AG09309 (cell line): Measurements from ENCODE around the gene DDX24.

ENCODE experiments used
- DNase-seq: peaks from one replicate; pipeline ENCODE4 v3.0.0-alpha.2; 2010; ENCODE audit warnings: low read depth
- H3K4me3 ChIP-seq: 2 replicates; pipeline ENCODE4 v1.5.1; 2011; ENCODE audit warnings: mild to moderate bottlenecking, low read depth, low read length, moderate library complexity; ENCODE audit not compliant: control insufficient read depth
- TF ChIP-seq, protein P1 (sequence below): IDR thresholded peaks from 2 replicates; pipeline ENCODE4 v1.5.1; 2011; ENCODE audit warnings: mild to moderate bottlenecking, low read depth, low read length, inconsistent platforms; ENCODE audit not compliant: insufficient read depth, control insufficient read depth; ENCODE audit errors: missing control alignments

Gene DDX24

DNA sequence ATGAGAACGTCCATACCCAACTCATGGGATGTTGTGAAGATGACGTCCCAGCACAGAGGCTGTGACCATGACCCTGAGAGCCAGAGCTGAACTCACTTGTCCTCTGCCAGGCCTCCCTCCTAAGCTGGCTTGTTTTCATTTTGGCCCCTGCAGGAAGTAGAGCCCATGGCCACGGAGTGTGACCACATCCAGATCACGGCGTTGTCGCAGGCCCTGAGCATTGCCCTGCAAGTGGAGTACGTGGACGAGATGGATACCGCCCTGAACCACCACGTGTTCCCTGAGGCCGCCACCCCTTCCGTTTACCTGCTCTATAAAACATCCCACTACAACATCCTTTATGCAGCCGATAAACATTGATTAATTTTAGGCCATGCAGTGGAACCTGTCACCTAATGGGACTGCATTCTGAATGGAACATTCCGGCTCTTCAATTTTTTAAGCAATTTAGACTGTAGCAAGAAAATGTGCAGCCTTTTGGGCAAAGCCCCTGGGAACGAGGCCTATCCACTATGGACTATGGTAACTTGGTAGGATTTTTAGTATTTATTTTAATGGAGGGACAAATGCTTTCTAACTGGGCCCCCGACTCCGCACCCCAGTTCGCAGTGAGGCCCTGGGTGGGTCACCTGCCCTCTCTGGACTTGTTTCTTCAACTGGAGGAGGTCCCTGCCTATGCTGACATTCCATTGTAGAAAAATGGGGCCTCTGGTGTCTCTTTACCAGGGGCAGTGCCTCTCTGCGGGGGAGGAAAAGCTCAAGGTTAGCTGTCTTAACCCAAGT lies 35.2 kb downstream of the DDX24 start:
- H3K4me3 ChIP-seq: no peak overlapping the region
- DNase-seq: no peak
- TF ChIP-seq, protein P1, sequence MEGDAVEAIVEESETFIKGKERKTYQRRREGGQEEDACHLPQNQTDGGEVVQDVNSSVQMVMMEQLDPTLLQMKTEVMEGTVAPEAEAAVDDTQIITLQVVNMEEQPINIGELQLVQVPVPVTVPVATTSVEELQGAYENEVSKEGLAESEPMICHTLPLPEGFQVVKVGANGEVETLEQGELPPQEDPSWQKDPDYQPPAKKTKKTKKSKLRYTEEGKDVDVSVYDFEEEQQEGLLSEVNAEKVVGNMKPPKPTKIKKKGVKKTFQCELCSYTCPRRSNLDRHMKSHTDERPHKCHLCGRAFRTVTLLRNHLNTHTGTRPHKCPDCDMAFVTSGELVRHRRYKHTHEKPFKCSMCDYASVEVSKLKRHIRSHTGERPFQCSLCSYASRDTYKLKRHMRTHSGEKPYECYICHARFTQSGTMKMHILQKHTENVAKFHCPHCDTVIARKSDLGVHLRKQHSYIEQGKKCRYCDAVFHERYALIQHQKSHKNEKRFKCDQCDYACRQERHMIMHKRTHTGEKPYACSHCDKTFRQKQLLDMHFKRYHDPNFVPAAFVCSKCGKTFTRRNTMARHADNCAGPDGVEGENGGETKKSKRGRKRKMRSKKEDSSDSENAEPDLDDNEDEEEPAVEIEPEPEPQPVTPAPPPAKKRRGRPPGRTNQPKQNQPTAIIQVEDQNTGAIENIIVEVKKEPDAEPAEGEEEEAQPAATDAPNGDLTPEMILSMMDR: no peak

DNA sequence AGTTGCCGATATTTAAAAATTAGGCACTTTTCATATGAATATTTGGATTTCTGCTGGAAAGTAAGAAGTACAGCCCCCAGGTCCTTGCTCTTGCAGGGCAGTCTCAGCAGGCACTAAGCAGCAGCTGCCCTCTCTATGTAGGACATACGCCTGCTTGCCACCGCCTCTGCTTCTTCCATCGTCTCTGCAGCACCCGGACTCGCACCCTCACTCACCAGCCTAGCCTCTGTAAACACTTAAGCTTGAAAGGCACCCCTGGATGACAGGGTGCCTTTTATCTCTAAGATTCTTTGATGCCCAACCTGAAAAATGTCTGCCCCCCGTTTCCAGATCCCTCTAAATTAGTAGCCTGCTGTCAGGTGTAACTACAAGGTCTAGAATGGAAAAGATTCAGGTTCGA lies 35.9 kb downstream of the DDX24 start:
- no peak overlapping the region for H3K4me3 ChIP-seq
- TF ChIP-seq, protein P1: no peak
- DNase-seq: no peak

DNA sequence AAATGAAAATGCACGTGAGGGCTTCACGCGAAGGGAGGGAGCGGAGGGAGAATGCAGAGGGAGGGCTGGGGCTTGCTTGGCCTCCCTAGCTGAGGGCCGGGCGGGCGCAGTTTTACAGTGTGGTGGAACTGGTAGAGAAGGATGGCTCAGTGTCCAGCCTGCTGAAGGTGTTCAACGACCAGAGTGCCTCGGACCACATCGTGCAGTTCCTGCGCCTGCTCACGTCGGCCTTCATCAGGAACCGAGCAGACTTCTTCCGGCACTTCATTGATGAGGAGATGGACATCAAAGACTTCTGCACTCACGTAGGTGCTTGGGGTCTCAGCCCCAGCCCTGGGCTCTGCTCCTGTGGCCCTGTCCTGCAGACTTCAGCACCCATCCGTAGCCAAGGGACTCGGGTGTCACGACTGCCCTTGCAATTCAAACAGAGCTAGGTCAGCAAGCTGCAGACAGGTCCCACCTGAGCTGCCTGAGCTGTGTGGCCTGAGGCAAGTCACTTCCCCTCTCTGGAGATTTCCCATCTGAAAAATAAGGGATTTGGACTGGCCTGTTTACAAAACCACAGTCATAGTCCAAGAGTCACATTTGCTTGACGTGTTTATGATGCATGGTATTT lies 36.4 kb downstream of the DDX24 start:
- no peak overlapping the region for H3K4me3 ChIP-seq
- no peak for DNase-seq
- TF ChIP-seq, protein P1: no peak

DNA sequence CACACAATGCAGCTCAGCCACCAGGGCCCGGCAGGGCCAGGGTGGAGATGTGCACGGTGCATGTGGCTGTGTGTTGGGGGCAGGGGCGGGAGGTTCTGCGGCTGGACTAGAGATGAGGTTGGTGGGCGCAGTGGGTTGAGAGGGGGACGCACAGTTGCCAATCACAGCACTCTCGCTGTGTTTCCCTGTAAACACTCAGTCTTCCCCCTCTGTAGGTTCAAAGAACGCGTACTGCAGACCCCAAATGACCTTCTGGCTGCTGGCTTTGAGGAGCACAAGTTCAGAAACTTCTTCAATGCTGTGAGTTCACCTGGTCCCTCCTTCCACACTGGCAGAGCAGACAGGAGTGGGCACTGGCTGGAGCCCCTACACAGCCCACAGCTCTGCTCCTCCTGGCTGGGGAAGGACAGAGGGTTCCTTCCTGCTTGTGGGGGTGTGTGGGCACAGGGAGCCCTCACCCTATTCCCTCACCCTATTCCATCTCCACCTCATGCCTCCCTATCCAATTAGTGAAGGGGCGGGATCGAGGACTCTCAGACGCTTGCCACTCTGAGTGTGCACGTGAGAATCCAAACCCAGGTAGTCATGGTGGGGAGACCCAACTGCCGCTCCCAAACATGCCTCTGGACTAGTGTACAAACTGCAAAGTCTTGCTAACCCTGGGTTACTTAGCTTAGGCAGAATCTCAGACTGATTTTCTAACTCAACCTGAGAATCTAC lies 37.1 kb downstream of the DDX24 start:
- DNase-seq: no peak
- TF ChIP-seq, protein P1: no peak
- no peak overlapping the region for H3K4me3 ChIP-seq

DNA sequence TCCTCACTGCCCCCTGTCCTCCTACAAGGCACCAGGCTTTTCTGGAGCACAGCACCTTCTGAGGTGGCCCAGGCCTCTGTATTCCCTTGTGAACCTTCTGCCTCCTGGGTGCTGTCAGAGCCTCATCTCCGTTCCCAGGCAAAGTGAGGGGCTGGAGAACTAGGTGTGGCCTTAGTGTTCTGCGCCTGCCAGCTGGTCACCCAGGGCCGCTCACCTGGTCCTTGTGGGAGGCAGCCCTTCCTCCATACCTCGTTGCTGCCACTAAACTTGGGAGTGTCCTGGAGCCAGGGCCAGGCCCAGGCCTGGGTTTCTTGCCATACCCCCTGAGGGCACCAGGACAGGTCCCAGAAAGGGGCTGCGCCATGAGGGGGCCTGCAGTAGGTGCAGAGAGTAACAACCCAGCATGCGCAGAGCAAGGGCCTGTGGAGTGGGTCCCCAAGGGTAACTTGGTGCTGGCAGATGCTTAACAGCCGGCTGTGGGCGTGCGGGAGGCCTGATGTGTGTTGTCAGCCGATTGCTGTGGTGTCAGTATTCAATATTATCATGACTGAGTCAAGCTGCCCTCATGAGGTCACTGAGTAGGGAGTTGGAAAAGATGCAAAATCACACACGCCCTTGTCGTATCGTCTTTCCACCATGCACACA lies 37.8 kb downstream of the DDX24 start:
- TF ChIP-seq, protein P1: no peak
- H3K4me3 ChIP-seq: no peak overlapping the region
- DNase-seq: no peak

DNA sequence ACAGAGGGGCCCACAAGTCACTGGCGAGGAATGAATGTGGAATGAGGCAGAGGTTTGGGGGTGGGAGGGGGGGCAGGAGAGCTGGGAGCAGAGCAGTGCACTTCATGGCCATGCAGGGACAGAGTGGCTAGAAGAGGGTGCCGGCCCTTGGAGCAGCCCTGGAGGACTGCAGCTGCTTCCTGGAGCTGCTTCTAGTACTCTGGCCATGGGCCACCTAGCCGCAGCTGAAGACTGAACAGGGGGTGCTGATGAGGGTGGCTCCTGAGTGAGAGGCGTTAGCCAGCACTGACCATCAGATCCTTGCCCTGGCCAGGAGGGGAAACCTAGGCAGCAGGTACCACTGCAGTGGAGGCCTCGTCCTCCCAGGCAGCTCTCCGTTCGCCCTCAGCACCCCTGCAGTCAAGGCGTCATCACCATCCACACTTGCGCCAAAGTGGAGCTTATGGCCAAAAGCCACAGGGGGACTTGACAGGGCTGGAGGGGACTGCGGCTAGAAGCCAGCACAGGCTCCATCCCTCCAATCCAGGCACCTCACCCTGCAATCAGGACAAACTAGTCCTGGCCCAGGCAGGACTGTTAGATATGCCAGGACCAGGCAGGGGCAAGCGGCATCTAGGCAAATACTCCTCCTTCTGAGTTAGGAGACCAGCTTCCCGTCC lies 38.4 kb downstream of the DDX24 start:
- TF ChIP-seq, protein P1: no peak
- H3K4me3 ChIP-seq: no peak overlapping the region
- DNase-seq: no peak
